ENCODE results near the gene PRR13. TPM values are rescaled to one million over a fixed set of nuclear protein-coding genes. Genes with fewer than 3 reads are reported as not detected.
"Not testable (repeated sequence)": the region's sequence is repeated elsewhere in the genome, so short reads cannot be mapped to it uniquely, and the experiment has no call there.

The PRR13 gene
- total RNA-seq, 1 donor from 2014 or later, result 29.0 TPM

DNA sequence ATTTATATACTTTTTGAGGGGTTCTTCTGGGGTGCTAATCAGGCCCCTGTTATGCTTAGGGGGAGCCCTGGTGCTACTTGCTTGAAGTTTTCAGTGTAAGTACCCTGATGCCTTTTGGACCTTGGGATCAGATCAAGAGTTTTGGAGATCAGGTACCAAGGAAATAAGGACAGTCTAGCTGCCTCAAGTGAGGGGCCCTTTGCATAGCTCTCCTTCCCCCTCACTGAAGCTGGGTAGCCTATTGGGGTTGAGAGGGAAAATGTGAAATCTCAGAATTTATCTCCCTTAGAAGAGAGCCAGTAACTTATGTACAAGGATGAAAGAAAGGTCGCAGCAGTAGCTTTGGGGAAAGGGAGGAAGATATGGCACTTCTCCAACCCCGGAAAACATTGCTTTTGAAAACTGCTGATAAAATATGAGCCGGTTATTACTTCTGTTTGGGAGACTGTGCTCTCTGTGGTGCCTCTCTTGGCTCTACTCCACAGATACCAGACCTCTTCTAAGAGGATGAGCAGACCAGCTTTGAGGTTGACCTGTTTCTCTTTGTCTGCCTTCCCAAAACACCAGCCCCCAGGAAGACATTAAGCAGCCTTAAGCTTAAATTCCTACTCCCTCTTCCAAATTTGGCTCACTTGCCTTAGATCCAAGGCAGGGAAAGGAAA lies 26.6 kb upstream of the PRR13 start:
- DNase-seq (ENCODE audit: low read depth) (no peak), FAIRE-seq (no peak)
- H3K4me3 ChIP-seq (ENCODE audit: low read depth, low read length), result no peak overlapping the region
- TF ChIP-seq, protein P1, sequence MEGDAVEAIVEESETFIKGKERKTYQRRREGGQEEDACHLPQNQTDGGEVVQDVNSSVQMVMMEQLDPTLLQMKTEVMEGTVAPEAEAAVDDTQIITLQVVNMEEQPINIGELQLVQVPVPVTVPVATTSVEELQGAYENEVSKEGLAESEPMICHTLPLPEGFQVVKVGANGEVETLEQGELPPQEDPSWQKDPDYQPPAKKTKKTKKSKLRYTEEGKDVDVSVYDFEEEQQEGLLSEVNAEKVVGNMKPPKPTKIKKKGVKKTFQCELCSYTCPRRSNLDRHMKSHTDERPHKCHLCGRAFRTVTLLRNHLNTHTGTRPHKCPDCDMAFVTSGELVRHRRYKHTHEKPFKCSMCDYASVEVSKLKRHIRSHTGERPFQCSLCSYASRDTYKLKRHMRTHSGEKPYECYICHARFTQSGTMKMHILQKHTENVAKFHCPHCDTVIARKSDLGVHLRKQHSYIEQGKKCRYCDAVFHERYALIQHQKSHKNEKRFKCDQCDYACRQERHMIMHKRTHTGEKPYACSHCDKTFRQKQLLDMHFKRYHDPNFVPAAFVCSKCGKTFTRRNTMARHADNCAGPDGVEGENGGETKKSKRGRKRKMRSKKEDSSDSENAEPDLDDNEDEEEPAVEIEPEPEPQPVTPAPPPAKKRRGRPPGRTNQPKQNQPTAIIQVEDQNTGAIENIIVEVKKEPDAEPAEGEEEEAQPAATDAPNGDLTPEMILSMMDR (IDR thresholded peaks at IDR 0.05; ENCODE audit: insufficient read depth, low read length, severe bottlenecking), result no peak
- H3K27me3 ChIP-seq (ENCODE audit: control insufficient read depth, insufficient read depth, low read length), result no peaks in the 10 kb centered on the region
- H3K36me3 ChIP-seq (ENCODE audit: control insufficient read depth, insufficient read depth, low read length), result peaks cover 7% of the 10 kb centered on the region

DNA sequence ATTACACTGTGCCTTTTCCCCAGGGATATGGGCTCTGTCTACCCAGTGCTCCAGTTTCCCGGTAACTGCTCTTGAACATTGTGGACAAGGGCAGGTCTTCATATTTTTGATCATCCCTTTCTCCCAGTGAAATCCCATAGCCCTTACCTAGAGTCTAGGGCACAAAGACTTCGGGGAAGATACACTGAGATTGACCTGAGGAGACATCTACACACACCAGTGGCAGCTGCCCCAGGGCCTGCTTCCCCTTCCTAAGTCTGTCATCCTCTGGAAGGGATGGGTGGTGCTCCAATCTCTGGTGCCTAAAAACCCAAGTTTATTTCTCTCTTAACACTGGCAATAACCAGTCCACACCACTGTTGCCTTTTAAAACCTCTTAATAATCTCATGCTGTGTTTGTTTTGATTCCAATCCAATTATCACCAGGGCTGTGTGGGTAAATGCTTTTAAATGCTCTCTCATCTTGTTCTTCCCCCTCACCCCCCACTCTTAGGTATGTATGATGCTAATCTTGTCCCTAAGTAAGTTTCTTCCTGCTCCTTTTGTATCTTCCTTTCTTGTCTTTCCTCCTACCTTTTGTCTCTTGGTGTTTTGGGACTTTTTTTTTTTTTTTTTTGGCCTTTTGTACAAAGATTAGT lies 25.7 kb upstream of the PRR13 start:
- not testable (repeated sequence) for FAIRE-seq

DNA sequence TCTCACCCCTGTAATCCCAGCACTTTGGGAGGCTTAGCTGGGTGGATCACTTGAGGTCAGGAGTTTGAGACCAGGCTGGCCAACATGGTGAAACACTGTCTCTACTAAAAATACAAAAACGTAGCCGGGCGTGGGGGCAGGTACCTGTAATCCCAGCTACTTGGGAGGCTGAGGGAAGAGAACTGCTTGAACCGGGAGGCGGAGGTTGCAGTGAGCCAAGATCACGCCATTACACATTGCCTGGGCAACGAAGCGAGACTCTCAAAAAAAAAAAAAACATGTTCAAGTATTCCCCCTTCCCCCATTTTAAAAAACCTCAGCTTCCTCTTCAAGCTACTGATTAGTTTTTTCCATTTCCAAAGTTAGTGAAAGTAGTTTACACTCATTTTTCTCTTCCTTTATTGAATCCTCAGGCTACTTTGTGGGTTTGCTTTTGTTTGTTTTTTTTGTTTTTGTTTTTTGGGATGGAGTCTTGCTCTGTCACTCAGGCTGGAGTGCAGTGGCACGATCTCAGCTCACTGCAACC lies 24.2 kb upstream of the PRR13 start:
- H3K27me3 ChIP-seq (ENCODE audit: control insufficient read depth, insufficient read depth, low read length); H3K36me3 ChIP-seq (ENCODE audit: control insufficient read depth, insufficient read depth, low read length); H3K4me3 ChIP-seq (ENCODE audit: low read depth, low read length); DNase-seq (ENCODE audit: low read depth); FAIRE-seq: not testable (repeated sequence)

More for the DNA sequence above, 25.7 kb upstream of the PRR13 start:
- H3K4me3 ChIP-seq (ENCODE audit: low read depth, low read length); DNase-seq (ENCODE audit: low read depth); H3K36me3 ChIP-seq (ENCODE audit: control insufficient read depth, insufficient read depth, low read length); H3K27me3 ChIP-seq (ENCODE audit: control insufficient read depth, insufficient read depth, low read length): not testable (repeated sequence)

DNA sequence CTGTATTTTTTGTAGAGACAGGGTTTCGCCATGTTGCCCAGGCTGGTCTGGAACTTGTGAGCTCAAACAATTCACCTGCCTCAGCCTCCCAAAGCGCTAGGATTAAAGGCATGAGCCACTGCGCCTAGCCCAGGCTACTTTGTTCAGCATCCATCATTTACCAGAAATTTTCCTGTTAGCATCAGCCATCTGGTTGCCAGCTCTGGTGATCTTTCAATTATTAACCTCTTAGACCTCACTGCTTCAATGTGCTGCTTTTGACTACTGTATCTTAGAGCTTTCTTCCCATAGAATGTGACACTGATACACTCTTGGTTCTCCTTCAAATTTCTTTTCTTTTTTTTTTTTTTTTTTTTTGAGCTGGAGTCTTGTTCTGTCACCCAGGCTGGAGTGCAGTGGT lies 23.3 kb upstream of the PRR13 start:
- FAIRE-seq (no peak), DNase-seq (ENCODE audit: low read depth) (no peak)
- Histone ChIP-seq H3K27me3 (ENCODE audit: control insufficient read depth, insufficient read depth, low read length) (no peaks in the 10 kb centered on the region), H3K4me3 (ENCODE audit: low read depth, low read length) (no peak overlapping the region), H3K36me3 (ENCODE audit: control insufficient read depth, insufficient read depth, low read length) (no peaks in the 10 kb centered on the region)
- TF ChIP-seq, protein P1 (IDR thresholded peaks at IDR 0.05; ENCODE audit: insufficient read depth, low read length, severe bottlenecking), result no peak

DNA sequence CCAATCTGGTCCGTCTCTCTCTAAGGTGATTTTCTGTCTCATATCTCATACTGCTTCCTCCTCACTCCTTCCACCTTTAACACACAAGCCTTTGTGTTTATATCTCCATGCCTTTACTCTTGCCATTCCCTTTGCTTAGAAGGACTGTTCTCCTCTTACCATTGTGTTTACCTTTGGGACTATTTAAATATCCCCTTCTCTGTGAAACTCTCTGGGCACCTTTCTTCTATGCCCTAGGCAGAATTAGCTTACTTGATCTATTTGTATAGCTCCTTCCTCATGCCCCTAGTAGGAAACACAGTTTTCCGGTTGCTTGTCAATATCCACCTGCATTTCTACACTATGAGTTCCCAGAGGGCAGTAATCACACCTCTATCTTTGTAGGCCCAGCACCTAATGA lies 21.8 kb upstream of the PRR13 start:
- FAIRE-seq, result no peak
- H3K4me3 ChIP-seq (ENCODE audit: low read depth, low read length), result no peak overlapping the region
- no peak for DNase-seq (ENCODE audit: low read depth)
- TF ChIP-seq, protein P1 (IDR thresholded peaks at IDR 0.05; ENCODE audit: insufficient read depth, low read length, severe bottlenecking), result no peak
- no peaks in the 10 kb centered on the region for H3K27me3 ChIP-seq (ENCODE audit: control insufficient read depth, insufficient read depth, low read length)
- no peaks in the 10 kb centered on the region for H3K36me3 ChIP-seq (ENCODE audit: control insufficient read depth, insufficient read depth, low read length)

DNA sequence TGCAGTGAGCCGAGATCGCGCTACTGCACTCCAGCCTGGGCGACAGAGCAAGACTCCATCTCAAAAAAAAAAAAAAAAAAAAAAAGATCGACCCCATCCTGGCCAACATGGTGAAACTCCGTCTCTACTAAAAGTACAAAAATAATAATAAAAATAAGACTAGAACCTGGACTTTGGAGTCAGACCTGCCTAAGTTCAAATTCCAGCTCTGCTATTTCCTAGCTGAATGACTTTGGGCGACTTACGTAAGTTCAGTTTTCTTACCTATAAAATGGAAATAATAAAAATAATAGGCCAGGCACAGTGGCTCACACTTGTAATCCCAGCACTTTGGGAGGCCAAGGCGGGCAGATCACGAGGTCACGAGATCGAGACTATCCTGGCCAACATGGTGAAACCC lies 19.3 kb upstream of the PRR13 start:
- not testable (repeated sequence) for H3K36me3 ChIP-seq (ENCODE audit: control insufficient read depth, insufficient read depth, low read length); FAIRE-seq; H3K27me3 ChIP-seq (ENCODE audit: control insufficient read depth, insufficient read depth, low read length); DNase-seq (ENCODE audit: low read depth); H3K4me3 ChIP-seq (ENCODE audit: low read depth, low read length)

DNA sequence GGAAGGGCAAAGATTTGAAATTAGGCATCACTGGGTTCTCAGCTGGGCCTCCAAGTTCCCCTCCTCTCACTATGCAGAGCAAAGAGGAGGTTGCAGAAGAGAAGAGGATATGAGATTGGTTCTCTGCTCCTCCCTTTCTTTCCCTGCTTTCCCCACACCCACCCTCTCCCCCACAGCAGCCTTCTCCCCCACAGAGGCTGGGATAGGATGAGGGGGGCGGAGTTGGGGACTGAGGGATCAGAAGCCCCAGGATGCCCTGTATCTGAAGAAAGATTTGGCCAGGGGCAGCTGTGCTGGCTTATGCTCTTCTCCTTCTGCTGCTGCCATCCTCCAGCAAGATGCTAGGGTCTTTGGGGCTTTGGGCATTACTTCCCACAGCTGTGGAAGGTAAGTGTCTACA lies 17.9 kb upstream of the PRR13 start, which contains the start of gene AMHR2:
AMHR2 (plus strand) TSS at position 259 of the 400 bp plus-strand sequence; CDS start at position 339, 80 bp downstream.
- Histone ChIP-seq H3K27me3 (ENCODE audit: control insufficient read depth, insufficient read depth, low read length) (no peaks in the 10 kb centered on the region), H3K36me3 (ENCODE audit: control insufficient read depth, insufficient read depth, low read length) (no peaks in the 10 kb centered on the region), H3K4me3 (ENCODE audit: low read depth, low read length) (no peak within 1 kb of the TSS)
- DNase-seq (ENCODE audit: low read depth), result no peak
- FAIRE-seq, result no peak
- TF ChIP-seq, protein P1 (IDR thresholded peaks at IDR 0.05; ENCODE audit: insufficient read depth, low read length, severe bottlenecking), result no peak
